H1 (cell line): Measurements from ENCODE around the gene MYOM1. TPM values are rescaled to one million over a fixed set of nuclear protein-coding genes. Genes with fewer than 3 reads are reported as not detected.
A peak's percentile ranks its signal among the peaks of the same experiment; 100 is the strongest.

ENCODE experiments used
- CTCF ChIA-PET: fragments of 300-600 bp; sonication (Branson Sonifier 250); formaldehyde crosslinking; loops from one replicate; lab custom pipeline; 2021; ENCODE audit not compliant: partially characterized antibody; lab: Charles Lee
- POLR2A ChIA-PET: fragments of 300-600 bp; sonication (Branson Sonifier 250); formaldehyde crosslinking; loops from one replicate; lab custom pipeline; 2021; ENCODE audit warnings: inconsistent platforms; ENCODE audit not compliant: partially characterized antibody; lab: Charles Lee
- DNase-seq, 2 experiments: peaks; one replicate each; pipeline versions ENCODE4 v3.0.0 to v3.0.0-alpha.2; 2010 to 2022; ENCODE audit warnings: low spot score in 2 of 2, low read depth in 1 of 2, mixed read lengths in 1 of 2
- FAIRE-seq: peaks from 2 replicates; lab custom pipeline; 2011; peaks lifted over from hg19 to GRCh38; lab: Jason Lieb, UNC
- H2AFZ ChIP-seq: 2 replicates; pipeline ENCODE4 v1.8.1; 2012; ENCODE audit warnings: low read length, inconsistent platforms
- H2AK5ac ChIP-seq: 2 replicates; pipeline ENCODE4 v1.6.1; 2013; ENCODE audit warnings: low read depth, low read length
- H2BK120ac ChIP-seq: replicated peaks from 2 replicates; pipeline ENCODE3; 2013; ENCODE audit warnings: low read depth, low read length, inconsistent platforms
- H2BK12ac ChIP-seq: 2 replicates; pipeline ENCODE4 v1.6.1; 2013; ENCODE audit warnings: low read depth, low read length
- H2BK15ac ChIP-seq: 2 replicates; pipeline ENCODE4 v1.6.1; 2013; ENCODE audit warnings: low read length
- H2BK20ac ChIP-seq: 2 replicates; pipeline ENCODE4 v1.6.1; 2013; ENCODE audit warnings: low read length
- H2BK5ac ChIP-seq: 2 replicates; pipeline ENCODE4 v1.6.1; 2013; ENCODE audit warnings: low read depth, low read length
- H3K14ac ChIP-seq: 2 replicates; pipeline ENCODE4 v1.6.1; 2013; ENCODE audit warnings: inconsistent platforms; ENCODE audit not compliant: insufficient read length
- H3K18ac ChIP-seq: 2 replicates; pipeline ENCODE4 v1.6.1; 2013; ENCODE audit warnings: low read length; ENCODE audit errors: extremely low read depth
- H3K23ac ChIP-seq: 2 replicates; pipeline ENCODE4 v1.6.1; 2013; ENCODE audit warnings: inconsistent platforms; ENCODE audit not compliant: insufficient read length
- H3K23me2 ChIP-seq: 2 replicates; pipeline ENCODE4 v1.6.1; 2013; ENCODE audit warnings: low read depth, low read length
- H3K27ac ChIP-seq: 2 replicates; pipeline ENCODE4 v1.6.1; 2011; ENCODE audit warnings: low read depth, low read length, inconsistent platforms
- H3K27me3 ChIP-seq, 4 experiments: replicated peaks in 1 of 4; 1 replicate in 1 of 4; 2 replicates in 3 of 4; pipeline versions ENCODE4 v1.6.1 to v1.8.1; 2011 to 2013; ENCODE audit warnings: low read length in 3 of 4, mild to moderate bottlenecking in 3 of 4, inconsistent platforms in 2 of 4, mixed read lengths in 2 of 4, moderate library complexity in 1 of 4; ENCODE audit not compliant: control insufficient read depth in 3 of 4, insufficient read depth in 3 of 4; ENCODE audit errors: extremely low read depth in 1 of 4
- H3K36me3 ChIP-seq, 4 experiments: 2 replicates each; pipeline versions ENCODE4 v1.6.1 to v1.8.1; 2011 to 2013; ENCODE audit warnings: mild to moderate bottlenecking in 4 of 4, low read length in 3 of 4, moderate library complexity in 2 of 4, control low read depth in 1 of 4, inconsistent platforms in 1 of 4; ENCODE audit not compliant: insufficient read depth in 4 of 4, control insufficient read depth in 2 of 4
- H3K4ac ChIP-seq: replicated peaks from 2 replicates; pipeline ENCODE3; 2013; ENCODE audit warnings: low read length, low read depth, mixed read lengths, inconsistent platforms; ENCODE audit not compliant: insufficient read length
- H3K4me1 ChIP-seq, 4 experiments: replicated peaks in 1 of 4; 1 replicate in 1 of 4; 2 replicates in 3 of 4; pipeline versions ENCODE4 v1.6.1 to v1.8.1; 2011 to 2013; ENCODE audit warnings: low read length in 3 of 4, inconsistent platforms in 2 of 4, mixed read lengths in 1 of 4; ENCODE audit not compliant: insufficient read depth in 4 of 4, control insufficient read depth in 3 of 4
- H3K4me2 ChIP-seq, 2 experiments: 2 replicates each; pipeline versions ENCODE4 v1.6.1 to v1.8.1; 2011 to 2013; ENCODE audit warnings: low read depth in 2 of 2, low read length in 2 of 2, control low read depth in 1 of 2, inconsistent platforms in 1 of 2, mild to moderate bottlenecking in 1 of 2; ENCODE audit not compliant: insufficient read depth in 1 of 2
- H3K4me3 ChIP-seq, 4 experiments: fragments of 200-600, 300-600 bp in 1 of 4; sonication (generic), shearing (Covaris generic), sonication (Bioruptor Twin) in 1 of 4; 2 replicates each; pipeline versions ENCODE4 v1.5.1 to v1.8.1; 2011 to 2016; ENCODE audit warnings: low read length in 4 of 4, low read depth in 3 of 4, control low read depth in 2 of 4, inconsistent platforms in 2 of 4, mild to moderate bottlenecking in 2 of 4, mixed read lengths in 1 of 4, moderate library complexity in 1 of 4; ENCODE audit not compliant: insufficient read depth in 2 of 4; ENCODE audit errors: extremely low read depth in 1 of 4
- H3K56ac ChIP-seq: replicated peaks from 2 replicates; pipeline ENCODE3; 2013; ENCODE audit warnings: low read depth, mild to moderate bottlenecking, mixed read lengths, low read length, inconsistent platforms; ENCODE audit not compliant: insufficient read length
- H3K79me1 ChIP-seq: 2 replicates; pipeline ENCODE4 v1.6.1; 2013; ENCODE audit warnings: low read depth, low read length, control low read depth
- H3K79me2 ChIP-seq, 2 experiments: 2 replicates each; pipeline versions ENCODE4 v1.6.1 to v1.8.1; 2012 to 2013; ENCODE audit warnings: low read length in 2 of 2, mild to moderate bottlenecking in 2 of 2, inconsistent platforms in 1 of 2; ENCODE audit not compliant: insufficient read depth in 2 of 2, control insufficient read depth in 1 of 2
- H3K9ac ChIP-seq, 4 experiments: replicated peaks in 1 of 4; 1 replicate in 1 of 4; 2 replicates in 3 of 4; pipeline versions ENCODE4 v1.6.1 to v1.8.1; 2011 to 2013; ENCODE audit warnings: low read depth in 3 of 4, low read length in 3 of 4, control low read depth in 2 of 4, mild to moderate bottlenecking in 2 of 4, moderate library complexity in 2 of 4, inconsistent platforms in 1 of 4; ENCODE audit errors: extremely low read depth in 1 of 4
- H3K9me3 ChIP-seq, 2 experiments: 2 replicates each; pipeline versions ENCODE4 v1.6.1 to v1.8.1; 2012 to 2013; ENCODE audit warnings: mild to moderate bottlenecking in 2 of 2, moderate library complexity in 2 of 2, control low read depth in 1 of 2, inconsistent platforms in 1 of 2, low read depth in 1 of 2, low read length in 1 of 2, mixed read lengths in 1 of 2; ENCODE audit not compliant: insufficient read depth in 2 of 2
- H4K20me1 ChIP-seq, 2 experiments: replicated peaks in 1 of 2; 2 replicates each; pipeline versions ENCODE3 to v1.8.1; 2011 to 2013; ENCODE audit warnings: inconsistent platforms in 2 of 2, low read length in 2 of 2, mild to moderate bottlenecking in 1 of 2; ENCODE audit not compliant: insufficient read depth in 2 of 2, control insufficient read depth in 1 of 2
- H4K5ac ChIP-seq: 2 replicates; pipeline ENCODE4 v1.6.1; 2013; ENCODE audit warnings: low read length, low read depth, mixed read lengths, inconsistent platforms; ENCODE audit not compliant: insufficient read length
- H4K8ac ChIP-seq: 2 replicates; pipeline ENCODE4 v1.8.0; 2013; ENCODE audit warnings: mild to moderate bottlenecking, moderate library complexity, low read length, inconsistent platforms; ENCODE audit not compliant: insufficient read depth; ENCODE audit errors: extremely low read depth
- H4K91ac ChIP-seq: replicated peaks from 2 replicates; pipeline ENCODE3; 2013; ENCODE audit warnings: low read length, mixed read lengths, inconsistent platforms; ENCODE audit not compliant: insufficient read length
- ASH2L ChIP-seq: fragments of 200-600, 300-600 bp; sonication (generic); IDR thresholded peaks from one replicate; pipeline ENCODE4 v1.7.1; 2017; ENCODE audit warnings: low read length
- CEBPB ChIP-seq: IDR thresholded peaks from 2 replicates; pipeline ENCODE4 v1.6.1; 2012; ENCODE audit warnings: low read depth, low read length
- HDAC2 ChIP-seq, 2 experiments: fragments of 300-600 bp in 1 of 2; sonication (generic) in 1 of 2; IDR thresholded peaks; 2 replicates each; pipeline ENCODE4 v1.6.1; 2011 to 2012; ENCODE audit warnings: low read depth in 2 of 2, low read length in 2 of 2, mild to moderate bottlenecking in 2 of 2, moderate library complexity in 2 of 2, borderline replicate concordance in 1 of 2, inconsistent platforms in 1 of 2
- KDM4A ChIP-seq: IDR thresholded peaks from one replicate; pipeline ENCODE4 v1.7.1; 2012; ENCODE audit warnings: low read depth, mild to moderate bottlenecking, moderate library complexity, low read length, inconsistent platforms; ENCODE audit not compliant: severe bottlenecking
- NRF1 ChIP-seq: IDR thresholded peaks from 2 replicates; pipeline ENCODE4 v1.6.1; 2011; ENCODE audit warnings: mild to moderate bottlenecking, low read depth, low read length, improper control_type of control experiment
- SAP30 ChIP-seq: fragments of 300-600 bp; sonication (generic); IDR thresholded peaks from 2 replicates; pipeline ENCODE4 v1.7.1; 2012; ENCODE audit warnings: low read length, moderate library complexity, mild to moderate bottlenecking, inconsistent platforms; ENCODE audit not compliant: insufficient read depth, insufficient replicate concordance
- SIRT6 ChIP-seq: IDR thresholded peaks from one replicate; pipeline ENCODE4 v1.7.1; 2012; ENCODE audit warnings: low read length, inconsistent platforms
- SUZ12 ChIP-seq: fragments of 200-600 bp; sonication (generic); IDR thresholded peaks from 2 replicates; pipeline ENCODE4 v1.6.1; 2012; ENCODE audit warnings: mild to moderate bottlenecking, inconsistent platforms, low read length, moderate library complexity, mixed read lengths
- TAF1 ChIP-seq: IDR thresholded peaks from 2 replicates; pipeline ENCODE4 v1.6.1; 2011; ENCODE audit warnings: mild to moderate bottlenecking, low read depth, low read length
- WGBS, 2 experiments: shearing (Covaris generic) in 1 of 2; methylation state at CpG; one replicate each; pipeline versions ENCODE4 v1.1.6 to v1.1.7; 2013 to 2015; ENCODE audit warnings: low lambda C conversion rate in 2 of 2, mixed read lengths in 2 of 2, inconsistent platforms in 1 of 2, low coverage in 1 of 2, missing lambda C conversion rate in 1 of 2; ENCODE audit not compliant: insufficient replicate concordance in 2 of 2, insufficient coverage in 1 of 2, insufficient read length in 1 of 2; ENCODE audit errors: extremely low coverage in 1 of 2, missing lambda C conversion rate in 1 of 2; 5-methylcytosine and 5-hydroxymethylcytosine counted together
- polyA plus RNA-seq, 7 experiments: library from polyadenylated mRNA; depleted of rRNA in 3 of 7; stranded (reverse) in 5 of 7; unstranded in 2 of 7; fragments of >200 nt in 5 of 7; fragments of 200-250 nt in 2 of 7; gene quantifications; 1 replicate in 5 of 7; 2 replicates in 1 of 7; 4 replicates in 1 of 7; pipeline versions ENCODE4 v1.2.1 to v1.2.3, GENCODE V29; 2011 to 2013; ENCODE audit warnings: missing spikeins in 2 of 7, mixed read lengths in 2 of 7
- total RNA-seq: library from RNA; stranded (reverse); fragmentation: NEBNext Ultra II Directional; extraction: Animal tissue kit (Norgen Biotek cat#: 25700); gene quantifications from 2 replicates; pipeline ENCODE4 v1.2.1, GENCODE V29; 2021

The MYOM1 gene
- total and polyA plus RNA-seq, 2 of the 8 experiments (the other 6 are each of a cell fraction or from before 2014, with no cell fraction given): 0.06 to 0.32 TPM

GRCh38 chr18:3248062-3248657 lies 28.4 kb upstream of the MYOM1 start:
- H2AK5ac ChIP-seq: 0 out of 2 replicates have a peak overlapping the region, but pooled peaks have one; percentile 46
- peak overlapping the region; percentile 95 for H4K8ac ChIP-seq
- H2BK5ac ChIP-seq: peak overlapping the region; percentile 99
- peak overlapping the region; percentile 48 for H4K5ac ChIP-seq
- peak overlapping the region; percentile 84 for H3K56ac ChIP-seq
- peak overlapping the region; percentile 82 to 83 for H3K4me2 ChIP-seq
- H4K91ac ChIP-seq: no peak overlapping the region
- no peak overlapping the region for H2BK12ac ChIP-seq
- TF ChIP-seq TAF1 (no peak), NRF1 (no peak), CEBPB (no peak), SUZ12 (no peak), SAP30 (peak; percentile 74), SIRT6 (no peak), ASH2L (peak; percentile 57), KDM4A (no peak), HDAC2 (IDR thresholded peaks at IDR 0.05; ENCODE audit: borderline replicate concordance in 1 of 2, low read depth in 2 of 2, low read length in 2 of 2) (0 out of 4 replicates have a peak, but pooled peaks of 1 of the 2 experiments have one; percentile 9)
- TF ChIP-seq, all 59 proteins: peak for 3
- no peak for FAIRE-seq
- DNase-seq: no peak
- Histone ChIP-seq H3K79me2 (peaks cover 8 to 55% of the 10 kb centered on the region in 2 experiments; a peak in 3 of 4 replicates), H3K27me3 (no peaks in the 10 kb centered on the region), H2BK20ac (no peak overlapping the region), H3K23ac (no peak overlapping the region), H2BK120ac (no peak overlapping the region), H3K79me1 (no peaks in the 10 kb centered on the region), H2BK15ac (no peak overlapping the region), H3K4me1 (peaks cover 0 to 9% (median 1%) of the 10 kb centered on the region in 4 experiments; a peak in 2 of 7 replicates), H3K4me3 (peak overlapping the region; percentile 86 to 91 (median 89)), H3K9ac (peak overlapping the region; percentile 93 to 99 (median 98)), H3K4ac (no peak overlapping the region), H3K36me3 (peaks cover 0 to 7% (median 5%) of the 10 kb centered on the region in 4 experiments; a peak in 6 of 8 replicates), H2AFZ (no peak overlapping the region), H3K27ac (peak overlapping the region; percentile 99), H3K18ac (no peak overlapping the region; the same call in 1 of the 2 replicates), H3K9me3 (no peaks in the 10 kb centered on the region), H4K20me1 (peaks cover 4 to 10% of the 10 kb centered on the region in 2 experiments), H3K23me2 (peaks cover 7% of the 10 kb centered on the region; the same call in 1 of the 2 replicates), H3K14ac (no peak overlapping the region)
- ChIA-PET CTCF (interaction anchor here (0.7 to 1.5 kb wide), 2 partner anchors 94 to 96 kb away, joined by 3 to 6 read pairs; no protein-coding TSS in a partner anchor), POLR2A (interaction anchor here (0.6 to 6.3 kb wide), 25 partner anchors 9 to 529 kb away, joined by 3 to 60 read pairs (median 4); partner anchors contain the start of genes LPIN2 and MYL12B)
- 2% methylated on average over 22 of the region's 22 CpGs; no CpG with 5 or more reads in 1 of the 2 experiments for WGBS, 2 experiments
